HepG2 (cell line): ENCODE results near the gene NISCH. TPM values are rescaled to one million over a fixed set of nuclear protein-coding genes. Genes with fewer than 3 reads are reported as not detected.

Source experiments
- ADNP ChIP-seq: sonication (generic); formaldehyde crosslinking; IDR thresholded peaks from 2 replicates; pipeline ENCODE4 v1.4.0; 2020; ENCODE audit warnings: missing genetic modification reagents
- ATRX ChIP-seq: sonication (generic); formaldehyde crosslinking; IDR thresholded peaks from 2 replicates; pipeline ENCODE4 v1.4.0; 2020; ENCODE audit warnings: missing genetic modification reagents, borderline replicate concordance
- EHMT2 ChIP-seq: fragments of 200-600 bp; sonication (generic); IDR thresholded peaks from 2 replicates; pipeline ENCODE4 v1.7.0; 2017; ENCODE audit warnings: antibody characterized with exemption, low read depth, low read length, borderline replicate concordance
- FOXK2 ChIP-seq: fragments of 450-650 bp; IDR thresholded peaks from 2 replicates; pipeline ENCODE4 v1.6.1; 2016
- HINFP ChIP-seq: sonication (generic); formaldehyde crosslinking; IDR thresholded peaks from 2 replicates; pipeline ENCODE4 v1.4.0; 2020; ENCODE audit warnings: low read depth, mild to moderate bottlenecking, missing genetic modification reagents
- KLF13 ChIP-seq: sonication (generic); formaldehyde crosslinking; IDR thresholded peaks from 2 replicates; pipeline ENCODE4 v1.4.0; 2020; ENCODE audit warnings: mild to moderate bottlenecking, missing genetic modification reagents
- KMT2B ChIP-seq: IDR thresholded peaks from 2 replicates; pipeline ENCODE4 v1.6.1; 2016; ENCODE audit warnings: missing genetic modification reagents, missing compliant biosample characterization
- MAFG ChIP-seq: sonication (generic); formaldehyde crosslinking; IDR thresholded peaks from 2 replicates; pipeline ENCODE4 v1.5.1; 2020; ENCODE audit warnings: mild to moderate bottlenecking, missing genetic modification reagents
- MXI1 ChIP-seq: IDR thresholded peaks from 3 replicates; pipeline ENCODE4 v1.6.1; 2012; ENCODE audit warnings: low read depth, low read length, inconsistent platforms, borderline replicate concordance
- MZF1 ChIP-seq: sonication (generic); formaldehyde crosslinking; IDR thresholded peaks from 2 replicates; pipeline ENCODE4 v1.8.1; 2023; ENCODE audit warnings: mild to moderate bottlenecking, missing genetic modification reagents, borderline replicate concordance
- NFATC3 ChIP-seq: sonication (generic); formaldehyde crosslinking; IDR thresholded peaks from 2 replicates; pipeline ENCODE4 v1.5.1; 2020; ENCODE audit warnings: mild to moderate bottlenecking, missing genetic modification reagents
- ONECUT2 ChIP-seq: sonication (generic); formaldehyde crosslinking; IDR thresholded peaks from 2 replicates; pipeline ENCODE4 v1.4.0; 2020; ENCODE audit warnings: missing genetic modification reagents
- RARA ChIP-seq: IDR thresholded peaks from 2 replicates; pipeline ENCODE4 v1.6.1; 2016; ENCODE audit warnings: missing genetic modification reagents, missing compliant biosample characterization
- SRY ChIP-seq: sonication (generic); formaldehyde crosslinking; IDR thresholded peaks from 2 replicates; pipeline ENCODE4 v1.8.0; 2022; ENCODE audit warnings: mild to moderate bottlenecking, missing genetic modification reagents
- SSRP1 ChIP-seq: IDR thresholded peaks from 2 replicates; pipeline ENCODE4 v1.6.1; 2016; ENCODE audit warnings: control low read depth
- TCF7 ChIP-seq: sonication (generic); IDR thresholded peaks from 2 replicates; pipeline ENCODE4 v1.6.1; 2016; ENCODE audit warnings: antibody characterized with exemption, low read depth
- XBP1 ChIP-seq: sonication (generic); formaldehyde crosslinking; IDR thresholded peaks from 2 replicates; pipeline ENCODE4 v1.5.0; 2020; ENCODE audit warnings: missing genetic modification reagents
- ZBTB34 ChIP-seq: sonication (generic); formaldehyde crosslinking; IDR thresholded peaks from 2 replicates; pipeline ENCODE4 v1.8.0; 2022; ENCODE audit warnings: mild to moderate bottlenecking, missing genetic modification reagents
- ZFP82 ChIP-seq: sonication (generic); formaldehyde crosslinking; IDR thresholded peaks from 2 replicates; pipeline ENCODE4 v1.5.1; 2020; ENCODE audit warnings: mild to moderate bottlenecking, missing genetic modification reagents, borderline replicate concordance
- ZNF30 ChIP-seq: sonication (generic); formaldehyde crosslinking; IDR thresholded peaks from 2 replicates; pipeline ENCODE4 v1.5.0; 2020; ENCODE audit warnings: mild to moderate bottlenecking, missing genetic modification reagents
- ZNF615 ChIP-seq: sonication (generic); formaldehyde crosslinking; IDR thresholded peaks from 2 replicates; pipeline ENCODE4 v1.5.0; 2020; ENCODE audit warnings: mild to moderate bottlenecking, missing genetic modification reagents, borderline replicate concordance
- ZNF75D ChIP-seq: sonication (generic); formaldehyde crosslinking; IDR thresholded peaks from 2 replicates; pipeline ENCODE4 v1.8.1; 2023; ENCODE audit warnings: missing genetic modification reagents, mild to moderate bottlenecking, borderline replicate concordance
- ZNF766 ChIP-seq: sonication (generic); formaldehyde crosslinking; IDR thresholded peaks from 2 replicates; pipeline ENCODE4 v1.5.0; 2020; ENCODE audit warnings: missing genetic modification reagents, borderline replicate concordance
- ZSCAN29 ChIP-seq: sonication (generic); formaldehyde crosslinking; conservative IDR thresholded peaks from 2 replicates; pipeline ENCODE4 v1.4.0; 2020; ENCODE audit warnings: mild to moderate bottlenecking, missing genetic modification reagents
- polyA plus RNA-seq, 8 experiments: library from polyadenylated mRNA; depleted of rRNA in 3 of 8; stranded (reverse) in 7 of 8; unstranded in 1 of 8; fragments of >200 nt; fragmentation: Illumina TruSeq in 4 of 8; extraction: Trizol in 4 of 8; gene quantifications; 2 replicates each; pipeline versions ENCODE4 v1.2.1 to v1.2.3, GENCODE V29; 2011 to 2016; ENCODE audit warnings: low read depth in 4 of 8, missing spikeins in 1 of 8, mixed read lengths in 1 of 8; ENCODE audit not compliant: insufficient read depth in 1 of 8
- total RNA-seq, 5 experiments: library from RNA; depleted of rRNA; stranded (reverse); fragments of >200 nt; fragmentation: Illumina TruSeq; extraction: Trizol; gene quantifications; 2 replicates each; pipeline ENCODE4 v1.2.3, GENCODE V29; 2016; ENCODE audit warnings: low read depth in 1 of 5
- TF ChIP-seq, protein P1 (sequence below): sonication (generic); formaldehyde crosslinking; IDR thresholded peaks from 2 replicates; pipeline ENCODE4 v1.4.0; 2020; ENCODE audit warnings: missing genetic modification reagents

Gene NISCH
- total and polyA plus RNA-seq, 2 of the 13 experiments (the other 11 are each of a cell fraction or from before 2014, with no cell fraction given) = 27.0 to 47.6 TPM

- TF ChIP-seq ATRX (no peak), EHMT2 (peak; percentile 43; the same call in 1 of the 2 replicates), KMT2B (peak; percentile 63; the same call in 1 of the 2 replicates), NFATC3 (CRISPR knock-in tag) (0 out of 2 replicates have a peak, but pooled peaks have one; percentile 40), KLF13 (CRISPR knock-in tag) (no peak), ZSCAN29 (CRISPR knock-in tag) (no peak), ZNF75D (CRISPR knock-in tag) (no peak), TCF7 (peak; percentile 66), ZFP82 (CRISPR knock-in tag) (no peak), ZBTB34 (no peak), ZNF615 (CRISPR knock-in tag) (no peak), RARA (peak; percentile 89), HINFP (CRISPR knock-in tag) (peak; percentile 67; the same call in 1 of the 2 replicates), ZNF766 (CRISPR knock-in tag) (no peak), SRY (CRISPR knock-in tag) (no peak), MZF1 (no peak), MAFG (no peak), MXI1 (peak; percentile 46; the same call in 1 of the 3 replicates), ONECUT2 (CRISPR knock-in tag) (no peak), ZNF30 (CRISPR knock-in tag) (no peak), ADNP (CRISPR knock-in tag) (no peak), FOXK2 (peak; percentile 88), XBP1 (CRISPR knock-in tag) (peak; percentile 97; the same call in 1 of the 2 replicates), SSRP1 (0 out of 2 replicates have a peak, but pooled peaks have one; percentile 8)
- TF ChIP-seq, protein P1, sequence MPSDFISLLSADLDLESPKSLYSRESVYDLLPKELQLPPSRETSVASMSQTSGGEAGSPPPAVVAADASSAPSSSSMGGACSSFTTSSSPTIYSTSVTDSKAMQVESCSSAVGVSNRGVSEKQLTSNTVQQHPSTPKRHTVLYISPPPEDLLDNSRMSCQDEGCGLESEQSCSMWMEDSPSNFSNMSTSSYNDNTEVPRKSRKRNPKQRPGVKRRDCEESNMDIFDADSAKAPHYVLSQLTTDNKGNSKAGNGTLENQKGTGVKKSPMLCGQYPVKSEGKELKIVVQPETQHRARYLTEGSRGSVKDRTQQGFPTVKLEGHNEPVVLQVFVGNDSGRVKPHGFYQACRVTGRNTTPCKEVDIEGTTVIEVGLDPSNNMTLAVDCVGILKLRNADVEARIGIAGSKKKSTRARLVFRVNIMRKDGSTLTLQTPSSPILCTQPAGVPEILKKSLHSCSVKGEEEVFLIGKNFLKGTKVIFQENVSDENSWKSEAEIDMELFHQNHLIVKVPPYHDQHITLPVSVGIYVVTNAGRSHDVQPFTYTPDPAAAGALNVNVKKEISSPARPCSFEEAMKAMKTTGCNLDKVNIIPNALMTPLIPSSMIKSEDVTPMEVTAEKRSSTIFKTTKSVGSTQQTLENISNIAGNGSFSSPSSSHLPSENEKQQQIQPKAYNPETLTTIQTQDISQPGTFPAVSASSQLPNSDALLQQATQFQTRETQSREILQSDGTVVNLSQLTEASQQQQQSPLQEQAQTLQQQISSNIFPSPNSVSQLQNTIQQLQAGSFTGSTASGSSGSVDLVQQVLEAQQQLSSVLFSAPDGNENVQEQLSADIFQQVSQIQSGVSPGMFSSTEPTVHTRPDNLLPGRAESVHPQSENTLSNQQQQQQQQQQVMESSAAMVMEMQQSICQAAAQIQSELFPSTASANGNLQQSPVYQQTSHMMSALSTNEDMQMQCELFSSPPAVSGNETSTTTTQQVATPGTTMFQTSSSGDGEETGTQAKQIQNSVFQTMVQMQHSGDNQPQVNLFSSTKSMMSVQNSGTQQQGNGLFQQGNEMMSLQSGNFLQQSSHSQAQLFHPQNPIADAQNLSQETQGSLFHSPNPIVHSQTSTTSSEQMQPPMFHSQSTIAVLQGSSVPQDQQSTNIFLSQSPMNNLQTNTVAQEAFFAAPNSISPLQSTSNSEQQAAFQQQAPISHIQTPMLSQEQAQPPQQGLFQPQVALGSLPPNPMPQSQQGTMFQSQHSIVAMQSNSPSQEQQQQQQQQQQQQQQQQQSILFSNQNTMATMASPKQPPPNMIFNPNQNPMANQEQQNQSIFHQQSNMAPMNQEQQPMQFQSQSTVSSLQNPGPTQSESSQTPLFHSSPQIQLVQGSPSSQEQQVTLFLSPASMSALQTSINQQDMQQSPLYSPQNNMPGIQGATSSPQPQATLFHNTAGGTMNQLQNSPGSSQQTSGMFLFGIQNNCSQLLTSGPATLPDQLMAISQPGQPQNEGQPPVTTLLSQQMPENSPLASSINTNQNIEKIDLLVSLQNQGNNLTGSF (CRISPR knock-in tag) = no peak
Measured at GRCh38 chr3:52429779-52430415, 25.5 kb upstream of the NISCH start (continued).
